Measurements from ENCODE around the gene TM4SF18. TPM values are rescaled to one million over a fixed set of nuclear protein-coding genes. Genes with fewer than 3 reads are reported as not detected.

TM4SF18 gene
- total and polyA plus RNA-seq, 7 donors: 1.8 to 7.7 (median 3.4) TPM

- no peak overlapping the region for H3K4me3 ChIP-seq
These were observed 36.5 kb downstream of the TM4SF18 start for GRCh38 chr3:149296972-149297371.

GRCh38 chr3:149292666-149293065 is 40.8 kb downstream of the TM4SF18 start:
- intact Hi-C loops (cut with DNase I): loop anchor here in 1 of 2 donors (10.0 kb wide), 1 partner anchor 182 kb away; the partner anchor contains the start of gene TM4SF4
- Histone ChIP-seq H3K4me1 (peaks cover 9% of the 10 kb centered on the region), H3K9me3 (no peaks in the 10 kb centered on the region), H3K4me3 (no peak overlapping the region), H3K36me3 (ENCODE audit: insufficient read depth in 1 of 2, low read depth in 1 of 2) (no peaks in the 10 kb centered on the region), H3K27ac (no peak overlapping the region), H3K27me3 (ENCODE audit: insufficient read depth in 3 of 3, low read length in 2 of 3) (no peaks in the 10 kb centered on the region)
- WGBS, 3 donors: 76 to 81% (median 80%) methylated on average over 6 of the region's 6 CpGs
- DNase-seq (no peak), ATAC-seq (no peak)
- TF ChIP-seq, protein P1, sequence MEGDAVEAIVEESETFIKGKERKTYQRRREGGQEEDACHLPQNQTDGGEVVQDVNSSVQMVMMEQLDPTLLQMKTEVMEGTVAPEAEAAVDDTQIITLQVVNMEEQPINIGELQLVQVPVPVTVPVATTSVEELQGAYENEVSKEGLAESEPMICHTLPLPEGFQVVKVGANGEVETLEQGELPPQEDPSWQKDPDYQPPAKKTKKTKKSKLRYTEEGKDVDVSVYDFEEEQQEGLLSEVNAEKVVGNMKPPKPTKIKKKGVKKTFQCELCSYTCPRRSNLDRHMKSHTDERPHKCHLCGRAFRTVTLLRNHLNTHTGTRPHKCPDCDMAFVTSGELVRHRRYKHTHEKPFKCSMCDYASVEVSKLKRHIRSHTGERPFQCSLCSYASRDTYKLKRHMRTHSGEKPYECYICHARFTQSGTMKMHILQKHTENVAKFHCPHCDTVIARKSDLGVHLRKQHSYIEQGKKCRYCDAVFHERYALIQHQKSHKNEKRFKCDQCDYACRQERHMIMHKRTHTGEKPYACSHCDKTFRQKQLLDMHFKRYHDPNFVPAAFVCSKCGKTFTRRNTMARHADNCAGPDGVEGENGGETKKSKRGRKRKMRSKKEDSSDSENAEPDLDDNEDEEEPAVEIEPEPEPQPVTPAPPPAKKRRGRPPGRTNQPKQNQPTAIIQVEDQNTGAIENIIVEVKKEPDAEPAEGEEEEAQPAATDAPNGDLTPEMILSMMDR (IDR thresholded peaks at IDR 0.05): no peak

More at GRCh38 chr3:149296972-149297371, 36.5 kb downstream of the TM4SF18 start:
- no peak for DNase-seq
- Histone ChIP-seq H3K27me3 (ENCODE audit: insufficient read depth in 3 of 3, low read length in 2 of 3) (no peaks in the 10 kb centered on the region), H3K4me1 (peaks cover 37% of the 10 kb centered on the region), H3K9me3 (no peaks in the 10 kb centered on the region), H3K27ac (no peak overlapping the region), H3K36me3 (ENCODE audit: insufficient read depth in 1 of 2, low read depth in 1 of 2) (no peaks in the 10 kb centered on the region)
- TF ChIP-seq, protein P1 (IDR thresholded peaks at IDR 0.05): no peak
- 29 to 41% (median 38%) methylated on average over 2 of the region's 2 CpGs for WGBS, 3 donors
- intact Hi-C loops (cut with DNase I): loop anchor here in 1 of 2 donors (10.0 kb wide), 1 partner anchor 178 kb away; the partner anchor contains the start of gene TM4SF4
- peak in 1 of 4 donors; percentile 16 for ATAC-seq

GRCh38 chr3:149291178-149291577 is 42.3 kb downstream of the TM4SF18 start:
- no peaks in the 10 kb centered on the region for H3K9me3 ChIP-seq
- WGBS, 3 donors: 76 to 86% (median 76%) methylated on average over 2 of the region's 2 CpGs
- no peaks in the 10 kb centered on the region for H3K4me1 ChIP-seq
- DNase-seq (no peak), ATAC-seq (no peak)
- intact Hi-C loops (cut with DNase I): loop anchor here in 1 of 2 donors (10.0 kb wide), 1 partner anchor 184 kb away; the partner anchor contains the start of gene TM4SF4
- H3K27me3 ChIP-seq (ENCODE audit: insufficient read depth in 3 of 3, low read length in 2 of 3): no peaks in the 10 kb centered on the region
- H3K36me3 ChIP-seq (ENCODE audit: insufficient read depth in 1 of 2, low read depth in 1 of 2): no peaks in the 10 kb centered on the region
- no peak overlapping the region for H3K27ac ChIP-seq
- no peak overlapping the region for H3K4me3 ChIP-seq
- TF ChIP-seq, protein P1 (IDR thresholded peaks at IDR 0.05): peak; percentile 15

DNA sequence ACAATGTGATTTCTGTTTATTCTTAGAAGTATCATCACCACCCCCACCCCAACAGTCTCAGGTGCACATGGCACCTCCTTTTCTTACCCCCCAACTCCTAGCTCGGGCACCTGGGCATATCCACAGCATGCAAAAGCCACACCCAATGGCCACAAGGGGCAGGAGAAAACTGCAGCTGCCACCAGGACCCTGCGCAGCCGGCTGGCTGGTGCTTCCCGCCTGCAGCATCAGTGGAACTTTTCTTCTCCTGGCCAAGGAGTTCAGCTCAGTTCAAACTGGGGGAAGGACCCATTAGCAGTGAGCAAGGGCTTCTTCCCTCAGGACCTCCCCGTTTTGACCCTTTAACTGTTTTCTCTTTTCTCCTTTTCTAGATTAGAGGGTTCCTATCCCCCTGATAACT is 44.8 kb downstream of the TM4SF18 start:
- H3K4me1 ChIP-seq: no peaks in the 10 kb centered on the region
- no peaks in the 10 kb centered on the region for H3K36me3 ChIP-seq (ENCODE audit: insufficient read depth in 1 of 2, low read depth in 1 of 2)
- no peaks in the 10 kb centered on the region for H3K27me3 ChIP-seq (ENCODE audit: insufficient read depth in 3 of 3, low read length in 2 of 3)
- WGBS, 3 donors: 68 to 72% (median 69%) methylated on average over 5 of the region's 5 CpGs
- TF ChIP-seq, protein P1 (IDR thresholded peaks at IDR 0.05): no peak
- ATAC-seq (peak in 1 of 4 donors; percentile 42), DNase-seq (no peak)
- H3K4me3 ChIP-seq: no peak overlapping the region
- intact Hi-C loops (cut with DNase I): no loop called here
- no peak overlapping the region for H3K27ac ChIP-seq
- H3K9me3 ChIP-seq: no peaks in the 10 kb centered on the region

GRCh38 chr3:149284034-149284433 is 49.4 kb downstream of the TM4SF18 start:
- TF ChIP-seq, protein P1 (IDR thresholded peaks at IDR 0.05): no peak
- Histone ChIP-seq H3K4me1 (no peaks in the 10 kb centered on the region), H3K4me3 (no peak overlapping the region), H3K9me3 (no peaks in the 10 kb centered on the region), H3K27ac (no peak overlapping the region), H3K27me3 (ENCODE audit: insufficient read depth in 3 of 3, low read length in 2 of 3) (no peaks in the 10 kb centered on the region), H3K36me3 (ENCODE audit: insufficient read depth in 1 of 2, low read depth in 1 of 2) (no peaks in the 10 kb centered on the region)
- WGBS, 3 donors: 90 to 95% (median 92%) methylated on average over 22 to 23 of the region's 23 CpGs
- ATAC-seq (no peak), DNase-seq (no peak)
- intact Hi-C loops (cut with DNase I): no loop called here

Measured in psoas muscle (tissue), 8 donors.